Uterus (tissue), 4 donors: Measurements from ENCODE around the gene LMAN2L. TPM values are rescaled to one million over a fixed set of nuclear protein-coding genes. Genes with fewer than 3 reads are reported as not detected.

ENCODE experiments used
- DNase-seq, 2 donors: peaks; one replicate each; pipeline ENCODE4 v3.0.0-alpha.2; 2019 to 2020
- H3K27ac ChIP-seq, 2 donors: fragments of 200-600 bp; sonication (generic); 1 replicate in 1 of 2; 2 replicates in 1 of 2; pipeline ENCODE4 v1.5.1; 2016 to 2018
- H3K27me3 ChIP-seq, 2 donors: fragments of 200-600 bp; sonication (generic); one replicate each; pipeline ENCODE4 v1.5.1; 2018 to 2019; ENCODE audit warnings: control low read depth in 1 of 2
- H3K36me3 ChIP-seq, 2 donors: fragments of 200-600 bp; sonication (generic); one replicate each; pipeline ENCODE4 v1.5.1; 2019; ENCODE audit warnings: control low read depth in 1 of 2
- H3K4me1 ChIP-seq, 2 donors: fragments of 200-600 bp; sonication (generic); one replicate each; pipeline ENCODE4 v1.5.1; 2018 to 2019; ENCODE audit warnings: control low read depth in 1 of 2
- H3K4me3 ChIP-seq, 2 donors: fragments of 200-600 bp; sonication (generic); 1 replicate in 1 of 2; 2 replicates in 1 of 2; pipeline ENCODE4 v1.5.1; 2018 to 2019; ENCODE audit warnings: mild to moderate bottlenecking in 1 of 2
- H3K9me3 ChIP-seq, 2 donors: fragments of 200-600 bp; sonication (generic); one replicate each; pipeline ENCODE4 v1.5.1; 2019; ENCODE audit warnings: control low read depth in 1 of 2
- POLR2A ChIP-seq, 2 donors: fragments of 450-650 bp; IDR thresholded peaks; one replicate each; pipeline ENCODE4 v1.6.1; 2016; ENCODE audit warnings: antibody characterized with exemption in 2 of 2, mild to moderate bottlenecking in 1 of 2, moderate library complexity in 1 of 2
- intact Hi-C: fragments of 100-400 bp; cut with DNase I; formaldehyde crosslinking; loops from one replicate; pipeline ENCODE4 v1.15.1; 2023; ENCODE audit warnings: low total_unique reads
- total RNA-seq, 4 donors: library from RNA; depleted of rRNA in 3 of 4; stranded (reverse); fragments of >200 nt in 3 of 4; gene quantifications; one replicate each; pipeline versions ENCODE4 v1.1.0 to v1.2.4, GENCODE V29; 2014 to 2023
- TF ChIP-seq, protein P1 (sequence below), 4 experiments: fragments of 200-600 bp in 2 of 4; fragments of 450-650 bp in 2 of 4; sonication (generic) in 2 of 4; IDR thresholded peaks; one replicate each; pipeline ENCODE4 v1.5.1; 2016 to 2019; ENCODE audit warnings: antibody characterized with exemption in 4 of 4, mild to moderate bottlenecking in 2 of 4, moderate library complexity in 1 of 4
- donor health status: DM: yes; HTN: yes; CAD: no.

Gene LMAN2L
- total RNA-seq, 4 donors from 2014 or later: 13.8 to 51.2 (median 20.9) TPM

DNA sequence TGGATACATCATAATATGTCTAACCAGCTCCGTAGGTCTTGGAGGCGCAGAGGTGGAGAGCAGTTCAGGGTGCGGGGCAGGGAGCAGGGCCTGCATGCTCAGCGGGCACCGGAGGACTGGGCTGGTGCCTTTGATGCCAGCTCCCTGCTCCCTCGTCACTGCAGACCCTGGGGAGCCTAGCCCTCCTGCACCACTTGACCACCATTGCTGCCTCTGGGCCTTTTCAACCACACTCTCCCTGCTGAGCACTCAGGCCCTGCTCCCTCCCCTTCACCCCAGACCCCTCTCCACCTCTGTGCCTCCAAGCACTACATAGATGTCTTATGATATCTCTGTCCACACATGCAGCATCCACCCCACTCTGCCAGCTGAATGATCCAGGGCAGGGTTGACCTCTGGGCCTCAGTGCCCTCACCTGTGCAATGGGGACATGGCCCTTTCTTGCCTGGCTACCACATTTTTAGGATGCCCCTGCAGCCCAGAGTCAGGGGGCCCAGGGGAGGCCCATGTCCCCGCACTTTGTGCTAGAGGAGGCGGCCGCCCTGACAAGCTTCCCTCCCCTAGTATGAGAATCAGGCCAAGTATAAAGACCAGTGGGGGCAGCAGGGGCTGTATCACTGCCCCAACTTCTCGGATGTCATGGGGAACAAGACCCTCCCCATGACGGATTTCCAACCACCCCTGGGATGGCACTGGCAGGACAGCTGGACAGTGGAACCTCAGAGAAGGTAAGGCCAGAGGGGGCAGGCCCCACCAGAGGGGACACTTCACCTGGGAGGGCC, 51.0 kb downstream of the LMAN2L start:
- Histone ChIP-seq H3K27me3 (no peaks in the 10 kb centered on the region), H3K4me1 (no peaks in the 10 kb centered on the region), H3K36me3 (no peaks in the 10 kb centered on the region), H3K4me3 (no peak overlapping the region), H3K9me3 (no peaks in the 10 kb centered on the region), H3K27ac (no peak overlapping the region)
- no peak for DNase-seq
- TF ChIP-seq, protein P1, sequence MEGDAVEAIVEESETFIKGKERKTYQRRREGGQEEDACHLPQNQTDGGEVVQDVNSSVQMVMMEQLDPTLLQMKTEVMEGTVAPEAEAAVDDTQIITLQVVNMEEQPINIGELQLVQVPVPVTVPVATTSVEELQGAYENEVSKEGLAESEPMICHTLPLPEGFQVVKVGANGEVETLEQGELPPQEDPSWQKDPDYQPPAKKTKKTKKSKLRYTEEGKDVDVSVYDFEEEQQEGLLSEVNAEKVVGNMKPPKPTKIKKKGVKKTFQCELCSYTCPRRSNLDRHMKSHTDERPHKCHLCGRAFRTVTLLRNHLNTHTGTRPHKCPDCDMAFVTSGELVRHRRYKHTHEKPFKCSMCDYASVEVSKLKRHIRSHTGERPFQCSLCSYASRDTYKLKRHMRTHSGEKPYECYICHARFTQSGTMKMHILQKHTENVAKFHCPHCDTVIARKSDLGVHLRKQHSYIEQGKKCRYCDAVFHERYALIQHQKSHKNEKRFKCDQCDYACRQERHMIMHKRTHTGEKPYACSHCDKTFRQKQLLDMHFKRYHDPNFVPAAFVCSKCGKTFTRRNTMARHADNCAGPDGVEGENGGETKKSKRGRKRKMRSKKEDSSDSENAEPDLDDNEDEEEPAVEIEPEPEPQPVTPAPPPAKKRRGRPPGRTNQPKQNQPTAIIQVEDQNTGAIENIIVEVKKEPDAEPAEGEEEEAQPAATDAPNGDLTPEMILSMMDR (IDR thresholded peaks at IDR 0.05): no peak
- intact Hi-C loops: no loop called here

DNA sequence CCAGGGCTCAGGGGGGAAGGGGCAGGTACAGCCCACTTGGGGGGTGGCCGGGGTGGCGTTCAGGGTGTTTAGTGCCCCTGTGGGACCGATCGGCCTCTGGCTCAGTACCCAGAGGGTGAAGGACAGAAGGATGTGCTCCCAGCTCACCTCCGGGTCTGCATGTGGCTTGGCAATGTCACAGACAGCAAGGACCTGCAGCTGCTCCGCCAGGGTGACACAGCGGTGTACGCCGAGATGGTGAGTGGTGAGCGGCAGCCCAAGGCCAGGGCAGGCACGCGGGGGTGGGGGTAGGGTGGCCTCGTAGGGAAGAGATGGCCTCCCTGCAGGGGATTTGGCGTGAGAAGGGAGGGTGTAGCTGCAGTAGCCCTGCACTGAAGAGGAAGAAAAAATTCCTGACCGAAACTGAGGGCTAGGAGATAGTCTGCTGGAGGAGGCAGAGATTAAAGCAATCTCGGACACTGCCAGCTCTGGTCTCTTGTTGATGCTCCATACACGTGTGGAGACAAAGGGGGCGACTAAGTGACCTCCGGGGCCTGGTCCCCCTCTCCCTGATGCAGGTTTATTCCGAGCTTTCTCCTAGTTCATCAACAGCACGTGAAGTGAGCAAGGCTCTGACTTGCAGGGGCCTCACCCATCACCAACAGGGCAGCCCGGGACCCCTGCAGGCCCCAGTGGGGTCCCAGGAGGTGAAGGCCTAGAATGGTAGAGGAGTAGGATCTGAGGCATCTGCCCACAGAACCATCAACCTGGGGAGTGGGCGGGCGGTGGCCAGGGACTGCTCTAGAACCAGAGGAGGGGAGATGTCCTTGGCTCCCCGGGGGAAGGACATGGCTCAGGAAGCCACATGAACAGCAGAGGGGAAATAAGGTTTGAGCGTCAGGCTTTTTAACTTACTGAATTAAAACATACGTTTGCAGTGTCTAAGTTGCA, 51.9 kb downstream of the LMAN2L start:
- Histone ChIP-seq H3K9me3 (no peaks in the 10 kb centered on the region), H3K4me3 (no peak overlapping the region), H3K27me3 (no peaks in the 10 kb centered on the region), H3K36me3 (no peaks in the 10 kb centered on the region), H3K27ac (no peak overlapping the region), H3K4me1 (no peaks in the 10 kb centered on the region)
- intact Hi-C loops: no loop called here
- no peak for DNase-seq
- TF ChIP-seq, protein P1 (IDR thresholded peaks at IDR 0.05): no peak
- TF ChIP-seq POLR2A (IDR thresholded peaks at IDR 0.05): no peak

DNA sequence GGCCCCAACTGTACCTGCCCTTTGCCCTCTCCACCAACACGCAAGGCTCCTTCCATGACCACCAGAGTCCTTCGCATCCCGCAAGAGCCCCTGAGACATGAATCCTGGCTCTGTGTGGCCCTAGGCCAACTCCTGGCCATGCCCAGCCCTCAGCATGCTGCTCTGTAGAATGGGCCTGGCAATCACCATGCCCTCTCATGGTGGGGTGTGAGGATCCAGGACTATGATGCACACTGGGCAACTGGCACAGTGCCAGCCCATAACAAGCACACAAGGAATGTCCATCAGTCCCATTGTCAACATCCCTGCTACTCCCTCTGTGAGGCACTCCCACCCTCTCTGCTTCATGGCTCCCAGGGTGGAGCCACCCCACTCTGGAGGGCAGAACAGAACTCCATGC, 52.6 kb downstream of the LMAN2L start:
- no peaks in the 10 kb centered on the region for H3K36me3 ChIP-seq
- intact Hi-C loops: no loop called here
- no peak for DNase-seq

DNA sequence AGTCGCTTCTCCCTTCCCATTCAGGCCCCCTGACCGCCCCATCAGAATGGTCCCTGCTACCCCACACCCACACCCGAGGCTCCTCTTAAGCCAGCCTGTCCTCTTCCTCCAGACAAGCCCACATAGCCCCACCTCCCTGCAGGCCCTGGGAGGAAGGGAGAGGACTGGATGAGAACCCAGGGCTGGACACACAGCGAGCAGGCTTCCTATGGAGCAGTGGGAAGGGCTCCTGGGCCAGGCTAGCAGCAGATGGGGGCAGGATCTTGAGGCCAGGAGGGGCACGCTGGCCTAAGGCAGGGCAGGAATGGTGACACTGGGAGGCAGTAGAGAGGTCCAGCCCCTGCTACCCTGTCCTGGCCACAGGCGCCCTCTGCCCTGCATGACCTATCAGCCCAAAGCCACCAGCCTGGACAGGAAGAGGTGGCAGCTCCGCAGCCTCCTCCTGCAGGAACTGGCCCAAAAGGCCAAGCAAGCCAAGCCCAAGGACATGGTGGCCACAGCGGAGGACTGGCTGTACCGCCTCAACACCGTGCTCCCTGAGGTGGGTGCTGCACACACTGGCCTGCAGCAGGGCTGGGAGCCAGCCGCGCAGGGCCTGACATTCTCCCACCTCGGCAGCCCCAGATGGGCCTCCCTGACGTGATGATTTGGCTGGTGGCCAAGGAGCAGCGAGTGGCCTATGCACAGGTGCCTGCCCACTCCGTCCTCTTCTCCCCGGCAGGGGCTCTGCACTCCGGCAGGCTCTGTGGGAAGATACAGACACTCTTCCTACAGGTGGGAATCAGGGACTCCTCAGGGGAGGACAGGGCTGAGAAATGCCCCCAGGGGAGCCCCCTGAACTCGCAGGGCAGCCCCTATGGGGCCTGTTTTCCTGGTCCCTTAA, 54.0 kb downstream of the LMAN2L start:
- H3K27ac ChIP-seq: no peak overlapping the region
- no peaks in the 10 kb centered on the region for H3K4me1 ChIP-seq
- H3K27me3 ChIP-seq: no peaks in the 10 kb centered on the region
- H3K36me3 ChIP-seq: no peaks in the 10 kb centered on the region
- no peaks in the 10 kb centered on the region for H3K9me3 ChIP-seq
- H3K4me3 ChIP-seq: no peak overlapping the region
- TF ChIP-seq POLR2A (IDR thresholded peaks at IDR 0.05): no peak
- TF ChIP-seq, protein P1 (IDR thresholded peaks at IDR 0.05): no peak
- intact Hi-C loops: no loop called here
- no peak for DNase-seq

More for the DNA sequence above, 52.6 kb downstream of the LMAN2L start:
- TF ChIP-seq, protein P1 (IDR thresholded peaks at IDR 0.05): no peak
- no peak for TF ChIP-seq POLR2A (IDR thresholded peaks at IDR 0.05)
- no peaks in the 10 kb centered on the region for H3K9me3 ChIP-seq
- H3K4me3 ChIP-seq: no peak overlapping the region
- no peaks in the 10 kb centered on the region for H3K27me3 ChIP-seq
- H3K4me1 ChIP-seq: no peaks in the 10 kb centered on the region
- H3K27ac ChIP-seq: no peak overlapping the region
